Subcutaneous adipose tissue (tissue), 4 donors: ENCODE measurements around the gene SELENOO. TPM values are rescaled to one million over a fixed set of nuclear protein-coding genes. Genes with fewer than 3 reads are reported as not detected.

ENCODE experiments used
- total RNA-seq, 4 donors: library from RNA; depleted of rRNA; stranded (reverse); fragments of >200 nt; gene quantifications; one replicate each; pipeline ENCODE4 v1.1.0, GENCODE V29; 2016
- TF ChIP-seq, protein P1 (sequence below): fragments of 450-650 bp; IDR thresholded peaks from one replicate; pipeline ENCODE4 v1.5.1; 2016; ENCODE audit warnings: low read depth, mild to moderate bottlenecking, control low read depth, antibody characterized with exemption, moderate library complexity

Gene SELENOO, protein sequence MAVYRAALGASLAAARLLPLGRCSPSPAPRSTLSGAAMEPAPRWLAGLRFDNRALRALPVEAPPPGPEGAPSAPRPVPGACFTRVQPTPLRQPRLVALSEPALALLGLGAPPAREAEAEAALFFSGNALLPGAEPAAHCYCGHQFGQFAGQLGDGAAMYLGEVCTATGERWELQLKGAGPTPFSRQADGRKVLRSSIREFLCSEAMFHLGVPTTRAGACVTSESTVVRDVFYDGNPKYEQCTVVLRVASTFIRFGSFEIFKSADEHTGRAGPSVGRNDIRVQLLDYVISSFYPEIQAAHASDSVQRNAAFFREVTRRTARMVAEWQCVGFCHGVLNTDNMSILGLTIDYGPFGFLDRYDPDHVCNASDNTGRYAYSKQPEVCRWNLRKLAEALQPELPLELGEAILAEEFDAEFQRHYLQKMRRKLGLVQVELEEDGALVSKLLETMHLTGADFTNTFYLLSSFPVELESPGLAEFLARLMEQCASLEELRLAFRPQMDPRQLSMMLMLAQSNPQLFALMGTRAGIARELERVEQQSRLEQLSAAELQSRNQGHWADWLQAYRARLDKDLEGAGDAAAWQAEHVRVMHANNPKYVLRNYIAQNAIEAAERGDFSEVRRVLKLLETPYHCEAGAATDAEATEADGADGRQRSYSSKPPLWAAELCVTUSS
- total RNA-seq = 10 to 100 TPM; 13.2 to 36.5 (median 18.9) TPM

GRCh38 chr22:50200461-50201190, at the start of gene SELENOO:
SELENOO (plus strand) TSS chr22:50201011; CDS start chr22:50201037, 26 bp downstream.
- TF ChIP-seq, protein P1, sequence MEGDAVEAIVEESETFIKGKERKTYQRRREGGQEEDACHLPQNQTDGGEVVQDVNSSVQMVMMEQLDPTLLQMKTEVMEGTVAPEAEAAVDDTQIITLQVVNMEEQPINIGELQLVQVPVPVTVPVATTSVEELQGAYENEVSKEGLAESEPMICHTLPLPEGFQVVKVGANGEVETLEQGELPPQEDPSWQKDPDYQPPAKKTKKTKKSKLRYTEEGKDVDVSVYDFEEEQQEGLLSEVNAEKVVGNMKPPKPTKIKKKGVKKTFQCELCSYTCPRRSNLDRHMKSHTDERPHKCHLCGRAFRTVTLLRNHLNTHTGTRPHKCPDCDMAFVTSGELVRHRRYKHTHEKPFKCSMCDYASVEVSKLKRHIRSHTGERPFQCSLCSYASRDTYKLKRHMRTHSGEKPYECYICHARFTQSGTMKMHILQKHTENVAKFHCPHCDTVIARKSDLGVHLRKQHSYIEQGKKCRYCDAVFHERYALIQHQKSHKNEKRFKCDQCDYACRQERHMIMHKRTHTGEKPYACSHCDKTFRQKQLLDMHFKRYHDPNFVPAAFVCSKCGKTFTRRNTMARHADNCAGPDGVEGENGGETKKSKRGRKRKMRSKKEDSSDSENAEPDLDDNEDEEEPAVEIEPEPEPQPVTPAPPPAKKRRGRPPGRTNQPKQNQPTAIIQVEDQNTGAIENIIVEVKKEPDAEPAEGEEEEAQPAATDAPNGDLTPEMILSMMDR = no peak

- TF ChIP-seq, protein P1 = no peak
Observed at GRCh38 chr22:50151571-50152537, 49.0 kb upstream of the SELENOO start.

GRCh38 chr22:50153056-50153755, 47.6 kb upstream of the SELENOO start:
- TF ChIP-seq, protein P1 = no peak

DNA sequence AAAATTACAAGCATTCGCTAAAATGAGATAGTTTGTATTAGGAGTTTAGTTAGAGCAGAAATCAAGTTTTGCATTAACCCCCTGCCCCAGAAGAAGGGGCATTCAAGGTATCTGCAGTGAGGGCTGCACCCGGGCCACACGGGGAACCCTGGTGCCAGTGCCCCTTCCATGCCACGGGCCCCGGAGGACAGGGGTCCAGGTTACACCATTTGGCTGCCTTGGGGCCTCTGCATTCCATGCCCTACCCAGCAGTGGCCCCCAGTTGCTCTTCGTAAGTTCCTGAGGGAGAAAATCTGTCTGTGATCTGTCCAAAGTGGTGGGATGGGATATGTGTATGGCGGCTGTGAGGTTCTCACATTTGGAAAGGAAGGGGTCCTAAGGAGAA, 47.1 kb upstream of the SELENOO start:
- TF ChIP-seq, protein P1 = no peak

DNA sequence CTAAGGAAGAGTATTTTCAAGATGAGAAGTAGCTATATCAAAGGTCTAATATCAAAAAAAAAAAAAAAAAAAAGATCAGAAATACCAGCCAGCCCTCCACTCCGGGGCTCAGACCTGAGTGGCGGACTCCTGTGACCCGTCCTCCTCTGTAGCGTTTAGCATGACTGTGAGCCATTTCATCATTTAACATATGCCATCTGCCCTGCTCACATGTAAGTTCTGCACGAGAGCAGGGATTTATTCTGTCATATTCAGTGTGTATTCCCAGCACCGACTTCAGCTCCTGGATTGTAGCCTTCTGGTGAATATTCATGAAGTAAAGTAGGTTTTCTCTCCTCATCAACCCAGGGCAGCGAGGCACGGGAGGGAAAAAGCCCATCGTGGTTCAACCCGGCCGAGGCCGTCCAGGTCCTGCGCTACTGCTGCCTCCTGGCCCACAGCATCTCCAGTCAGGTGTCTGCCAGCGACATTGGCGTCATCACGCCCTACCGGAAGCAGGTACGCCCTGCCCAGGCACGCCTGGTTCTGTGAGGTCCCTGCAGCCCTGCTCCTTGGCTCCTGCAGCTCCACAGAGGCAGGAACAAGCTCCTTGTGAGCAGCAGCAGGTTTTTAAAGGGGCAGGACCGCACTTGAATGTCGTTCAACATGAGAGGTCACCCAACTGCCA, 43.0 kb upstream of the SELENOO start:
- TF ChIP-seq, protein P1 = no peak

DNA sequence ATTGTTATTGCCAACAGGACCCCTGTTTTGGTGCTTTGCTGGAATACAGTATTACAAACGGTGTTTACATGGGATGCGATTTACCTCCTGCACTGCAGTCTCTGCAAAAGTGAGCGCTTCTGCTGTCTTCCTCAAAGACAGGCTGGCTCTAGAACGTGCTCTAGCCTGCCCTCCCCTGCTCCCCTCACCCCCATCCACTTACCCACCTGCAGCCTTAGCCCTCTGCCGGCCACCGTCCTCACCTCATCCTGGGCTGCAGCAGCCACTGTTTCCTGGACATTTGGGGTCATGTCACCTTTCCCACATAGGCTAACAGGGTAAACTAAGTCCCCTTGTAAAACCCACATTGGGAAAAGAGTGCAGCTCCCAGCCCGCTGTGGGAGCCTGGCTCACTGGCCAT, 39.9 kb upstream of the SELENOO start:
- TF ChIP-seq, protein P1 = no peak
